GM12801 (cell line): ENCODE data around the gene PLPPR4.

ENCODE experiments used
- TF ChIP-seq, protein P1 (sequence below): IDR thresholded peaks from one replicate; pipeline ENCODE4 v1.5.1; 2011; ENCODE audit warnings: control low read depth; ENCODE audit not compliant: insufficient read length; ENCODE audit errors: extremely low read depth

Gene PLPPR4

DNA sequence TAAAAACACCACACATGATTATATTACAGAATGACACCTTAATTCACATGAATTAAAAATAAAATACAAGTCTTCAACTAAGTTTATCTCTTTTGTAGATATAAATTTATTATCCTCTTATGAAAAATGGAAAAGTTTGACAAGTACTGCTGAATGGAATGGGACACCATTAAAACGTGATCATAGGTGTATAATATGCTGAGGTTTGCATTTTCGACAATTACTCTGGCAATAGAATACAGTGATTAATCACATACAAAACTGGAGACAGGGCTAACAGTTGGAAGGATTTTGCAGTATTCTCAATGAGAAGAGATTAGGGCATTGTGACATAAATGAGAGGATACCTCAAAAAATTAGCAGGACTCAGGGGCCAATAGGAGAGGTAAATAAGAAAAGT is 17.1 kb upstream of the PLPPR4 start:
- TF ChIP-seq, protein P1, sequence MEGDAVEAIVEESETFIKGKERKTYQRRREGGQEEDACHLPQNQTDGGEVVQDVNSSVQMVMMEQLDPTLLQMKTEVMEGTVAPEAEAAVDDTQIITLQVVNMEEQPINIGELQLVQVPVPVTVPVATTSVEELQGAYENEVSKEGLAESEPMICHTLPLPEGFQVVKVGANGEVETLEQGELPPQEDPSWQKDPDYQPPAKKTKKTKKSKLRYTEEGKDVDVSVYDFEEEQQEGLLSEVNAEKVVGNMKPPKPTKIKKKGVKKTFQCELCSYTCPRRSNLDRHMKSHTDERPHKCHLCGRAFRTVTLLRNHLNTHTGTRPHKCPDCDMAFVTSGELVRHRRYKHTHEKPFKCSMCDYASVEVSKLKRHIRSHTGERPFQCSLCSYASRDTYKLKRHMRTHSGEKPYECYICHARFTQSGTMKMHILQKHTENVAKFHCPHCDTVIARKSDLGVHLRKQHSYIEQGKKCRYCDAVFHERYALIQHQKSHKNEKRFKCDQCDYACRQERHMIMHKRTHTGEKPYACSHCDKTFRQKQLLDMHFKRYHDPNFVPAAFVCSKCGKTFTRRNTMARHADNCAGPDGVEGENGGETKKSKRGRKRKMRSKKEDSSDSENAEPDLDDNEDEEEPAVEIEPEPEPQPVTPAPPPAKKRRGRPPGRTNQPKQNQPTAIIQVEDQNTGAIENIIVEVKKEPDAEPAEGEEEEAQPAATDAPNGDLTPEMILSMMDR, result no peak

- TF ChIP-seq, protein P1, result no peak
These were observed 13.6 kb upstream of the PLPPR4 start for GRCh38 chr1:99250728-99251127.

DNA sequence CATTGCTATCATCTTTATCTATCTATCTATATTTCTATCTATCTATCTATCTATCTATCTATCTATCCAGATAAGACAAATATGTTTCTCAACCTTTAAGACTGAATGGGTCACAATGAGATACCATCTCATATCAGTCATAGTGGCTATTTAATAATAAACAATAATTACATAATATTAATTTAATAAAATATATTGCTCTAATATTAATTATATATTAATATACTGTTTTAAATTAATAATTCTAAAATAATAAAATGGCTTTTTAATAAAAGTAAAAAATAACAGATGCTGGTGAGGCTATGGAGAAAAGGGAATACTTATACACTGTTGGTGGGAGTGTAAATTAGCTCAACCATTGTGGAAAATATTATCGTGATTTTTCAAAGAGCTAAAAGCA is 13.0 kb upstream of the PLPPR4 start:
- TF ChIP-seq, protein P1, result no peak

DNA sequence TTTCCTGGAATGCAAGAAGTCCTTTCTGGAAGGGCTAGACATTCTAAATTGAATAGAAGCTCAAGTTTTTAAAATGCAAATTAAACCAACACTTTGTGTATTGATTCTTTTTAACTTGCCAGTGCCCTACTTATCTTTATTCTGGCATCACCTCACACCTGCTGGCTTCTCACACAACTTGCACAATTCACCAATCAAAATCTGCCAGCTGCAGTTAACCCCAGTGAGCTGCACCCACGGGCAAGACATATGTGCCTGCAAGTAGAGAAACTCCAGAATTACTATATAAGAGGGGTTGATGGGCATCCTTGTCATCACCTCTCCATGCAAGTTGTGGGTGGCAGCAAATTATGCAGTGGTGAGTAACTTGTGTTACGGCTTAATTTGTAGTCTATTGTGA is 11.7 kb upstream of the PLPPR4 start:
- TF ChIP-seq, protein P1, result no peak

- TF ChIP-seq, protein P1, result no peak
These were observed 832 bp downstream of the PLPPR4 start for GRCh38 chr1:99265124-99265523.

- TF ChIP-seq, protein P1, result no peak
These were observed 2.4 kb downstream of the PLPPR4 start for GRCh38 chr1:99266726-99267125.

DNA sequence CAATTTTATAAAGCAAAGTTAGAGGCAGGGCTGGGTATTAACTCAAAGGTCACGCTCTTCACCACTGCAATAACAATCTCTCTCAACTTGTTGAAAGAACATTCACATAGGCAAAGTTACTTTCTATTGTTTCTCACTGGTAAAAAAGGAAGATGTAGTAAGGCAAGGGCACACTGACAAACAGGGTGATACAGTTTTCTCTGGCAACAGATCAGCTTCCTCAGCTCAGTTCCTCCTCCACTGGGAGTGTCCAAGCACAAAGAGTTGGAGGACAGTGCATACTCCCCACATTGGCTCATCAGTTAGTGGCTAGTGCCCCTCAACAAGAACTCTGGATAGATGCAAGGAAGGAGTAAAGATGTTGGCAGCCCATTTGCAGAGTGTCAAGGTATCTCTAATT is 3.7 kb downstream of the PLPPR4 start:
- TF ChIP-seq, protein P1, result no peak

DNA sequence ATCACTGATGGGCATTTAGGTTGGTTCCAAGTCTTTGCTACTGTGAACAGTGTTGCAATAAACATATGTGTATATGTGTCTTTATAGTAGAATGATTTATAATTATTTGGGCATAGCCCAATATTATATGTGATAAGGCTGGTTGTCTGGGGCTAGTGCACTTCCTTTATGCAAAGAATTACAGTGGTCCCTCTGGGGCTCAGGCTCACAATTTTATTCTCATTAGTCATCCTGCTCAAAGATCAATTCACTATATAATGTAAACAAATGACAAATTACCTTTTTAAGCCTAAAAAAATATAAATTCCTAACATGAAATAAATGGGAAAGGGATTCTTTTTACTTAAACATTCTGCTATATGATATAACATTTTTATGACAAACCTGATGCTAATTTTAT is 5.0 kb downstream of the PLPPR4 start:
- TF ChIP-seq, protein P1, result no peak
